ENCODE results near the gene TRAF3.

TRAF3 gene

DNA sequence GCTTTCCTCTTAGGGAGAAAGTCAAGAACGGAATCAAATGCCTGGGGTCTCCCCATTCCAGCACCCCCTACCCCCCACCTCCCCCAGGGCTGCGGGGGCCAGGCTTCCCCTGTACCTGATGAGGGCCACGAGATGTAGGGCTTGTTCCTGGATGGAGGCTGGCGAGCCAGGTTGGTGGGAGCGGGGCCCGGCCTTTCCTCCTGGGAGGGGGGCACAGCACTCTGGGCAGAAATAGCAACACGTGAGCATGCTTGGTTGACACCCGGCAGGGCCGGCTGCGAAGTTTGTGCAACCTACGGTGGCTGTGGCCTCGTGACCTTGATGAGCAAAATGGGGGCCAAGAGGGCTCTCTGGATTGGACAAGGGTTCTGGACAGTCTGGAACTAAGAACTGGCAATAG is 160.9 kb downstream of the TRAF3 start:
- Histone ChIP-seq H3K4me2 (no peak overlapping the region), H3K4me1 (ENCODE audit: low read depth, poor library complexity, severe bottlenecking) (no peaks in the 10 kb centered on the region), H3K36me3 (ENCODE audit: insufficient read depth) (no peaks in the 10 kb centered on the region), H3K9ac (no peak overlapping the region), H4K20me1 (ENCODE audit: insufficient read depth) (no peaks in the 10 kb centered on the region), H3K27me3 (ENCODE audit: insufficient read depth, low read depth) (no peaks in the 10 kb centered on the region), H3K4me3 (IDR thresholded peaks at IDR 0.05; ENCODE audit: insufficient read depth, low read depth, low read length) (no peak overlapping the region), H3K27ac (no peak overlapping the region), H3K79me2 (ENCODE audit: insufficient read depth, low read depth) (no peaks in the 10 kb centered on the region), H2AFZ (ENCODE audit: low read depth) (no peak overlapping the region)
- TF ChIP-seq CTCF (conservative IDR thresholded peaks at IDR 0.05; ENCODE audit: low read depth, low read length) = no peak

DNA sequence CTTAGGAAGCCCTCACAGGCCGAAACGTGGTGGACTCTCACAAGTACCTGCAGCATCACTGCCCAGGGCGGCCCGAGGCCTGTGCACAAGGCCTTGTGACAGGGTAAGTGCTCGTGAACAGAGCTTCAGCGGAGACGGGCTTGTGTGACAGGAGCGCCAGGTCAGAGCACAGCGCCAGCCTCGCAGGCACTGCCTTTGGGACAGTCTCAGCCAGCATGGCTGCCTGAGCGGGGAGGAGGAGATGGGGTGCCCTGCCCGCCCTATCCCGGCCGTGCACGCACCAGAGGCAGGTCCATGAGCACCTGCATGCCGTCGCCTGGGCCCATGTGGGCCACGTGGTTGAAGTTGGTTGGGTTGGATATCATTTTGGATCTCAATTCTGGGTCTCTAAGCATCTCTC is 162.1 kb downstream of the TRAF3 start:
- Histone ChIP-seq H3K4me1 (ENCODE audit: low read depth, poor library complexity, severe bottlenecking) (no peaks in the 10 kb centered on the region), H3K4me2 (no peak overlapping the region), H3K79me2 (ENCODE audit: insufficient read depth, low read depth) (no peaks in the 10 kb centered on the region), H3K27ac (no peak overlapping the region), H3K36me3 (ENCODE audit: insufficient read depth) (no peaks in the 10 kb centered on the region), H3K27me3 (ENCODE audit: insufficient read depth, low read depth) (no peaks in the 10 kb centered on the region), H4K20me1 (ENCODE audit: insufficient read depth) (no peaks in the 10 kb centered on the region), H3K9ac (no peak overlapping the region), H3K4me3 (IDR thresholded peaks at IDR 0.05; ENCODE audit: insufficient read depth, low read depth, low read length) (no peak overlapping the region), H2AFZ (ENCODE audit: low read depth) (no peak overlapping the region)
- TF ChIP-seq CTCF (conservative IDR thresholded peaks at IDR 0.05; ENCODE audit: low read depth, low read length) = no peak

- no peak overlapping the region for H3K27ac ChIP-seq
- H3K4me3 ChIP-seq (IDR thresholded peaks at IDR 0.05; ENCODE audit: insufficient read depth, low read depth, low read length) = no peak overlapping the region
- H2AFZ ChIP-seq (ENCODE audit: low read depth) = no peak overlapping the region
- H3K4me1 ChIP-seq (ENCODE audit: low read depth, poor library complexity, severe bottlenecking) = no peaks in the 10 kb centered on the region
- no peak overlapping the region for H3K4me2 ChIP-seq
- no peak overlapping the region for H3K9ac ChIP-seq
- TF ChIP-seq CTCF (conservative IDR thresholded peaks at IDR 0.05; ENCODE audit: low read depth, low read length) = no peak
- no peaks in the 10 kb centered on the region for H3K36me3 ChIP-seq (ENCODE audit: insufficient read depth)
- no peaks in the 10 kb centered on the region for H3K27me3 ChIP-seq (ENCODE audit: insufficient read depth, low read depth)
- H4K20me1 ChIP-seq (ENCODE audit: insufficient read depth) = no peaks in the 10 kb centered on the region
- no peaks in the 10 kb centered on the region for H3K79me2 ChIP-seq (ENCODE audit: insufficient read depth, low read depth)
Measured at GRCh38 chr14:102939820-102940561, 162.7 kb downstream of the TRAF3 start.

GRCh38 chr14:102940729-102941362 is 163.6 kb downstream of the TRAF3 start:
- no peak overlapping the region for H3K9ac ChIP-seq
- no peaks in the 10 kb centered on the region for H3K36me3 ChIP-seq (ENCODE audit: insufficient read depth)
- no peaks in the 10 kb centered on the region for H3K79me2 ChIP-seq (ENCODE audit: insufficient read depth, low read depth)
- H4K20me1 ChIP-seq (ENCODE audit: insufficient read depth) = no peaks in the 10 kb centered on the region
- no peaks in the 10 kb centered on the region for H3K27me3 ChIP-seq (ENCODE audit: insufficient read depth, low read depth)
- H2AFZ ChIP-seq (ENCODE audit: low read depth) = no peak overlapping the region
- H3K4me3 ChIP-seq (IDR thresholded peaks at IDR 0.05; ENCODE audit: insufficient read depth, low read depth, low read length) = no peak overlapping the region
- H3K4me1 ChIP-seq (ENCODE audit: low read depth, poor library complexity, severe bottlenecking) = no peaks in the 10 kb centered on the region
- H3K4me2 ChIP-seq = no peak overlapping the region
- TF ChIP-seq CTCF (conservative IDR thresholded peaks at IDR 0.05; ENCODE audit: low read depth, low read length) = no peak
- H3K27ac ChIP-seq = no peak overlapping the region
